NCI-H1417 treated with DMSO at 0.1 percent for 48 hours (cell line): ENCODE measurements around the gene ABLIM1.
A peak's percentile ranks its signal among the peaks of the same experiment; 100 is the strongest.

Experiments
- DNase-seq: peaks from one replicate; lab custom pipeline; 2025; lab: John Stamatoyannopoulos, UW

ABLIM1 gene

GRCh38 chr10:114489521-114490310 is 168.4 kb downstream of the ABLIM1 start:
- no peak for DNase-seq

- no peak for DNase-seq
Observed at GRCh38 chr10:114487815-114488536, 170.1 kb downstream of the ABLIM1 start.

- no peak for DNase-seq
Observed at GRCh38 chr10:114486938-114487814, 170.9 kb downstream of the ABLIM1 start.

- DNase-seq, result no peak
Observed at GRCh38 chr10:114485696-114486400, 172.2 kb downstream of the ABLIM1 start.

- no peak for DNase-seq
Observed at GRCh38 chr10:114483575-114483974, 174.5 kb downstream of the ABLIM1 start.

GRCh38 chr10:114482480-114483304 is 175.4 kb downstream of the ABLIM1 start:
- DNase-seq, result no peak

GRCh38 chr10:114481055-114481454 is 177.0 kb downstream of the ABLIM1 start:
- DNase-seq, result no peak

- DNase-seq, result no peak
Observed at GRCh38 chr10:114479836-114480235, 178.2 kb downstream of the ABLIM1 start.

- DNase-seq, result no peak
Observed at GRCh38 chr10:114479307-114479706, 178.8 kb downstream of the ABLIM1 start.

- DNase-seq, result no peak
Observed at GRCh38 chr10:114478281-114478680, 179.8 kb downstream of the ABLIM1 start.

- no peak for DNase-seq
Observed at GRCh38 chr10:114477285-114477684, 180.8 kb downstream of the ABLIM1 start.

- no peak for DNase-seq
Observed at GRCh38 chr10:114474989-114475388, 183.1 kb downstream of the ABLIM1 start.

- DNase-seq, result no peak
Observed at GRCh38 chr10:114473776-114474175, 184.3 kb downstream of the ABLIM1 start.

- no peak for DNase-seq
Observed at GRCh38 chr10:114472877-114473253, 185.2 kb downstream of the ABLIM1 start.

- DNase-seq, result no peak
Observed at GRCh38 chr10:114471906-114472876, 185.9 kb downstream of the ABLIM1 start.

GRCh38 chr10:114470956-114471905 is 186.8 kb downstream of the ABLIM1 start:
- peak; percentile 1 for DNase-seq

- DNase-seq, result no peak
Observed at GRCh38 chr10:114470361-114470760, 187.7 kb downstream of the ABLIM1 start.

GRCh38 chr10:114458955-114459354 is 199.1 kb downstream of the ABLIM1 start:
- no peak for DNase-seq
